ENCODE data around the gene RNF121. TPM values are rescaled to one million over a fixed set of nuclear protein-coding genes. Genes with fewer than 3 reads are reported as not detected.

Gene RNF121
- total and polyA plus RNA-seq, 7 donors: 23.0 to 51.7 (median 27.5) TPM

- Histone ChIP-seq H3K4me1 (peaks cover 50% of the 10 kb centered on the region), H3K4me3 (peak overlapping the region; percentile 82), H3K27ac (peak overlapping the region; percentile 89), H3K36me3 (ENCODE audit: insufficient read depth in 1 of 2, low read depth in 1 of 2) (peaks cover 0 to 4% of the 10 kb centered on the region in 2 donors), H3K9me3 (no peaks in the 10 kb centered on the region), H3K27me3 (ENCODE audit: insufficient read depth in 3 of 3, low read length in 2 of 3) (no peaks in the 10 kb centered on the region)
- ATAC-seq (no peak), DNase-seq (no peak)
- TF ChIP-seq CTCF (IDR thresholded peaks at IDR 0.05): no peak
- WGBS, 3 donors: 23 to 52% (median 24%) methylated on average over 2 of the region's 2 CpGs
- intact Hi-C loops (cut with DNase I): no loop called here
Measured at GRCh38 chr11:71931245-71931602, 2.4 kb downstream of the RNF121 start.

- Histone ChIP-seq H3K4me1 (peaks cover 62% of the 10 kb centered on the region), H3K27ac (peak overlapping the region; percentile 34)
- WGBS, 3 donors: 83 to 88% (median 84%) methylated on average over 4 of the region's 4 CpGs
Measured at GRCh38 chr11:71933141-71933933, 4.5 kb downstream of the RNF121 start.

GRCh38 chr11:71934213-71934612 is 5.4 kb downstream of the RNF121 start:
- Histone ChIP-seq H3K4me1 (peaks cover 62% of the 10 kb centered on the region), H3K4me3 (no peak overlapping the region), H3K27me3 (ENCODE audit: insufficient read depth in 3 of 3, low read length in 2 of 3) (no peaks in the 10 kb centered on the region), H3K27ac (no peak overlapping the region), H3K36me3 (ENCODE audit: insufficient read depth in 1 of 2, low read depth in 1 of 2) (peaks cover 0 to 4% of the 10 kb centered on the region in 2 donors), H3K9me3 (no peaks in the 10 kb centered on the region)
- ATAC-seq (no peak), DNase-seq (no peak)
- 43 to 68% (median 48%) methylated on average over 2 of the region's 2 CpGs for WGBS, 3 donors
- intact Hi-C loops (cut with DNase I): no loop called here
- no peak for TF ChIP-seq CTCF (IDR thresholded peaks at IDR 0.05)

More at GRCh38 chr11:71933141-71933933, 4.5 kb downstream of the RNF121 start:
- ATAC-seq (no peak), DNase-seq (no peak)
- TF ChIP-seq CTCF (IDR thresholded peaks at IDR 0.05): no peak
- Histone ChIP-seq H3K9me3 (no peaks in the 10 kb centered on the region), H3K4me3 (no peak overlapping the region), H3K36me3 (ENCODE audit: insufficient read depth in 1 of 2, low read depth in 1 of 2) (peaks cover 0 to 4% of the 10 kb centered on the region in 2 donors), H3K27me3 (ENCODE audit: insufficient read depth in 3 of 3, low read length in 2 of 3) (no peaks in the 10 kb centered on the region)
- intact Hi-C loops (cut with DNase I): no loop called here

GRCh38 chr11:71935338-71935925 is 6.6 kb downstream of the RNF121 start:
- Histone ChIP-seq H3K27ac (no peak overlapping the region), H3K27me3 (ENCODE audit: insufficient read depth in 3 of 3, low read length in 2 of 3) (no peaks in the 10 kb centered on the region), H3K9me3 (no peaks in the 10 kb centered on the region), H3K36me3 (ENCODE audit: insufficient read depth in 1 of 2, low read depth in 1 of 2) (peaks cover 0 to 4% of the 10 kb centered on the region in 2 donors), H3K4me3 (no peak overlapping the region), H3K4me1 (peaks cover 60% of the 10 kb centered on the region)
- ATAC-seq (no peak), DNase-seq (no peak)
- intact Hi-C loops (cut with DNase I): no loop called here
- WGBS, 3 donors: 84 to 87% (median 85%) methylated on average over 4 of the region's 4 CpGs
- TF ChIP-seq CTCF (IDR thresholded peaks at IDR 0.05): no peak

Data from psoas muscle (tissue), 8 donors.